HG03097 (cell line): ENCODE results near the gene FAM83G.

Source experiments
- ATAC-seq: cut with Tn5 transposase; IDR thresholded peaks from one replicate; pipeline ENCODE4 v1.9.1; 2021; ENCODE audit not compliant: unreplicated experiment, low FRiP score

FAM83G gene

GRCh38 chr17:19012171-19013080 lies 7.9 kb upstream of the FAM83G start:
- ATAC-seq: no peak

- no peak for ATAC-seq
Measured at GRCh38 chr17:19011581-19011980, 7.0 kb upstream of the FAM83G start.

- ATAC-seq: no peak
Measured at GRCh38 chr17:19010729-19011505, 6.4 kb upstream of the FAM83G start.

- ATAC-seq: no peak
Measured at GRCh38 chr17:19009970-19010369, 5.4 kb upstream of the FAM83G start.

GRCh38 chr17:19006698-19007097 lies 2.1 kb upstream of the FAM83G start:
- ATAC-seq: no peak

GRCh38 chr17:19005789-19006430 lies 1.3 kb upstream of the FAM83G start:
- ATAC-seq: no peak

- ATAC-seq: no peak
Measured at GRCh38 chr17:19005137-19005773, 691 bp upstream of the FAM83G start.

GRCh38 chr17:19003543-19004420 lies 782 bp downstream of the FAM83G start:
- no peak for ATAC-seq

- ATAC-seq: no peak
Measured at GRCh38 chr17:19002805-19003542, 1.6 kb downstream of the FAM83G start.

- no peak for ATAC-seq
Measured at GRCh38 chr17:19001907-19002590, 2.5 kb downstream of the FAM83G start.

GRCh38 chr17:19000531-19001325 lies 3.8 kb downstream of the FAM83G start:
- no peak for ATAC-seq

- ATAC-seq: no peak
Measured at GRCh38 chr17:18999911-19000310, 4.7 kb downstream of the FAM83G start.

- ATAC-seq: no peak
Measured at GRCh38 chr17:18999394-18999793, 5.2 kb downstream of the FAM83G start.

GRCh38 chr17:18997650-18998196 lies 6.8 kb downstream of the FAM83G start:
- ATAC-seq: no peak

- no peak for ATAC-seq
Measured at GRCh38 chr17:18996458-18996857, 8.1 kb downstream of the FAM83G start.

- no peak for ATAC-seq
Measured at GRCh38 chr17:18995220-18995619, 9.3 kb downstream of the FAM83G start.

GRCh38 chr17:18994631-18995030 lies 9.9 kb downstream of the FAM83G start:
- ATAC-seq: no peak
